Gastroesophageal sphincter (tissue), 4 donors: ENCODE measurements around the gene VDAC2. TPM values are rescaled to one million over a fixed set of nuclear protein-coding genes. Genes with fewer than 3 reads are reported as not detected.

Experiments used
- ATAC-seq: fragments of 150-250 bp; one replicate; pipeline ENCODE4 v1.9.1; 2016; ENCODE audit warnings: mild to moderate bottlenecking, moderate library complexity
- H3K27ac ChIP-seq, 4 donors: fragments of 200-600 bp; sonication (generic) in 3 of 4; 1 replicate in 3 of 4; 2 replicates in 1 of 4; pipeline ENCODE4 v1.5.1; 2016 to 2019
- H3K27me3 ChIP-seq: fragments of 200-600 bp; sonication (generic); one replicate; pipeline ENCODE4 v1.5.1; 2019
- H3K36me3 ChIP-seq, 2 donors: fragments of 200-600 bp; sonication (generic); one replicate each; pipeline ENCODE4 v1.5.1; 2019; ENCODE audit warnings: control low read depth in 1 of 2
- H3K4me1 ChIP-seq, 3 donors: fragments of 200-600 bp; sonication (generic); 1 replicate in 2 of 3; 2 replicates in 1 of 3; pipeline ENCODE4 v1.5.1; 2016 to 2019; ENCODE audit warnings: control low read depth in 2 of 3
- H3K4me3 ChIP-seq, 2 donors: fragments of 200-600 bp; sonication (generic); one replicate each; pipeline ENCODE4 v1.5.1; 2019; ENCODE audit warnings: mild to moderate bottlenecking in 1 of 2, moderate library complexity in 1 of 2
- H3K9me3 ChIP-seq, 3 donors: fragments of 200-600 bp; sonication (generic); one replicate each; pipeline ENCODE4 v1.5.1; 2017 to 2019; ENCODE audit warnings: control low read depth in 2 of 3
- CTCF ChIP-seq, 4 experiments: fragments of 200-600 bp in 2 of 4; fragments of 450-650 bp in 2 of 4; sonication (generic) in 1 of 4; IDR thresholded peaks; one replicate each; pipeline ENCODE4 v1.5.1; 2017 to 2019; ENCODE audit warnings: antibody characterized with exemption in 4 of 4, mild to moderate bottlenecking in 2 of 4, moderate library complexity in 2 of 4
- EP300 ChIP-seq: sonication (generic); formaldehyde crosslinking; IDR thresholded peaks from one replicate; pipeline ENCODE4 v1.6.1; 2017; ENCODE audit warnings: antibody characterized with exemption, mild to moderate bottlenecking
- POLR2A ChIP-seq, 2 donors: fragments of 450-650 bp; IDR thresholded peaks; one replicate each; pipeline ENCODE4 v1.6.1; 2017; ENCODE audit warnings: antibody characterized with exemption in 2 of 2, mild to moderate bottlenecking in 2 of 2, moderate library complexity in 1 of 2
- POLR2AphosphoS5 ChIP-seq: sonication (generic); formaldehyde crosslinking; IDR thresholded peaks from one replicate; pipeline ENCODE4 v1.6.1; 2017; ENCODE audit warnings: antibody characterized with exemption
- whole genome bisulfite sequencing, 2 donors: methylation state at CpG; one replicate each; pipeline ENCODE4 v1.1.5; 2018; ENCODE audit warnings: low coverage in 1 of 2; 5-methylcytosine and 5-hydroxymethylcytosine counted together
- total RNA-seq, 4 donors: library from RNA; depleted of rRNA; stranded (reverse); fragments of >200 nt; gene quantifications; one replicate each; pipeline ENCODE4 v1.1.0, GENCODE V29; 2016

Gene VDAC2
- total RNA-seq, 4 donors from 2014 or later, result 199 to 283 (median 249) TPM

DNA sequence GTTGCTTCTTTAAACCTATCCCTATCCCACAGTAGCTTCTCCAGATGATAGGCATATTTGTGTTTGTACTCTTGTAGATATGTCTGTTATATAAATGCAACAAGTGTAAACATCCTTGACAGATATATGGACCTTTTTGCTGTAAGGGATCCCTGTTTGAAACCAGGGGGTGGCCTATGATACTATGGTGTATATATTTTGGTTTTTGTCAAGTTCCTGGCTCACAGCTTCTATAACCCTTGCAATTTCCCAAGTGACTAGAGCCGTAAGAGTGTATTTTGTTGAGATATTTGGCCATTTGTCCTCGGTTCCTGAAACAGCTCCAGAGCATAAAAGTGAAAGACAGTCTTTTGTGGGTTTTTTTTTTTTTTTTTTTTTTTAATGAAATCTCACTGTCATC lies 15.5 kb downstream of the VDAC2 start:
- WGBS, 2 donors, result 6 to 7% methylated on average over 2 of the region's 2 CpGs
- TF ChIP-seq CTCF (IDR thresholded peaks at IDR 0.05) (no peak), EP300 (no peak), POLR2A (IDR thresholded peaks at IDR 0.05) (no peak), POLR2AphosphoS5 (no peak)
- Histone ChIP-seq H3K27ac (peak overlapping the region; percentile 81 to 94 (median 92)), H3K4me1 (peaks cover 36 to 89% (median 37%) of the 10 kb centered on the region in 3 donors), H3K9me3 (no peaks in the 10 kb centered on the region), H3K27me3 (no peaks in the 10 kb centered on the region), H3K4me3 (peak overlapping the region in 1 of 2 donors; percentile 19), H3K36me3 (peaks cover 0 to 56% of the 10 kb centered on the region in 2 donors)
- ATAC-seq, result no peak

GRCh38 chr10:75226656-75227055 lies 16.1 kb downstream of the VDAC2 start:
- Histone ChIP-seq H3K4me1 (peaks cover 36 to 85% (median 37%) of the 10 kb centered on the region in 3 donors), H3K27ac (peak overlapping the region; percentile 81 to 94 (median 92)), H3K9me3 (no peaks in the 10 kb centered on the region), H3K4me3 (no peak overlapping the region), H3K27me3 (no peaks in the 10 kb centered on the region), H3K36me3 (peaks cover 0 to 56% of the 10 kb centered on the region in 2 donors)
- TF ChIP-seq POLR2A (IDR thresholded peaks at IDR 0.05) (peak in 1 of 2 donors; percentile 10), POLR2AphosphoS5 (no peak), EP300 (no peak), CTCF (IDR thresholded peaks at IDR 0.05) (no peak)
- 56 to 65% methylated on average over 3 to 4 of the region's 5 CpGs for WGBS, 2 donors
- no peak for ATAC-seq

DNA sequence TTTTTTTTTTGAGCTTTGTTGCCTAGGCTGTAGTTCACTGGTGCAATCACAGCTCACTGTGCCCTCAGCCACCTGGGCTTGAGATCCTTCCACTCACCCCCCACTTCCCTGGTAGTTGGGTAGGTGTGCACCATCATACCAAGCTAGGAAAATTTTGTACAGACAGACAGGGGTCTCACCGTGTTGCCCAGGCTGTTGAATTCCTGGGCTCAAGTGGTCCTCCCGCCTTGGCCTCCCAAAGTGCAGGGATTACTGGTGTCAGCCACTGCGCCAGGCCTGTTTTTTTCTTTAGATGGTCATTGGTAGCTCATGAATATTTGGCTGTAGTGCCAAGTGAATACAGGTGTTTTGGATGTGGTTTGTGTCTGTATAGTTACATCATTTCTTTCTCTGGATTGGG lies 17.7 kb downstream of the VDAC2 start:
- H3K4me1 ChIP-seq, result peaks cover 32 to 74% (median 36%) of the 10 kb centered on the region in 3 donors

DNA sequence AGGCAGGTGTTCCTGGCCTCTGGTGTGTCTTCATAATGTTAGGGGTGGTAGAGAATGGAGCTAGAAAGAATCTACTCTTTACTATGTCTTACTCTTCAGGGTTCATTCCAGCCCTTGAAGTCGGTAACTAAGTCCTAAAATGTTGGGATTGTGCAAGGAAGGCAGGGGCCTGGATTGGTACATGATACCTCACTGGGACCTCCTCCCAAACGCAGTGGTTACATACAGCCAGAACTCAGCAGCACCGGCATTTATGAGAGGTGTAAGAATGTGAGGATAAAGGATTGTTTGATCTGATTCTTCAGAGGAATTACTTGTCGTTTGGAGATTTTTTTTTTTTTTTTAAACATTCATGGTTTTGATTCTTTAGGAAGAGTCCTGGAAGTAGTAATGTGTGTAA lies 18.2 kb downstream of the VDAC2 start:
- Histone ChIP-seq H3K4me3 (no peak overlapping the region), H3K27ac (peak overlapping the region; percentile 59 to 94 (median 86)), H3K9me3 (no peaks in the 10 kb centered on the region), H3K27me3 (no peaks in the 10 kb centered on the region), H3K36me3 (peaks cover 0 to 50% of the 10 kb centered on the region in 2 donors), H3K4me1 (peaks cover 27 to 70% (median 36%) of the 10 kb centered on the region in 3 donors)
- WGBS, 2 donors, result 33 to 47% methylated on average over 3 to 4 of the region's 4 CpGs
- no peak for TF ChIP-seq EP300
- no peak for TF ChIP-seq POLR2A (IDR thresholded peaks at IDR 0.05)
- TF ChIP-seq CTCF (IDR thresholded peaks at IDR 0.05), result no peak
- TF ChIP-seq POLR2AphosphoS5, result no peak
- ATAC-seq, result no peak

More for the DNA sequence above, 17.7 kb downstream of the VDAC2 start:
- Histone ChIP-seq H3K9me3 (no peaks in the 10 kb centered on the region), H3K36me3 (peaks cover 0 to 54% of the 10 kb centered on the region in 2 donors), H3K27me3 (no peaks in the 10 kb centered on the region), H3K27ac (peak overlapping the region; percentile 59 to 94 (median 86)), H3K4me3 (no peak overlapping the region)
- WGBS, 2 donors, result 69 to 80% methylated on average over 2 to 3 of the region's 3 CpGs
- no peak for ATAC-seq
- no peak for TF ChIP-seq CTCF (IDR thresholded peaks at IDR 0.05)
- TF ChIP-seq POLR2A (IDR thresholded peaks at IDR 0.05), result no peak
- no peak for TF ChIP-seq POLR2AphosphoS5
- TF ChIP-seq EP300, result no peak

DNA sequence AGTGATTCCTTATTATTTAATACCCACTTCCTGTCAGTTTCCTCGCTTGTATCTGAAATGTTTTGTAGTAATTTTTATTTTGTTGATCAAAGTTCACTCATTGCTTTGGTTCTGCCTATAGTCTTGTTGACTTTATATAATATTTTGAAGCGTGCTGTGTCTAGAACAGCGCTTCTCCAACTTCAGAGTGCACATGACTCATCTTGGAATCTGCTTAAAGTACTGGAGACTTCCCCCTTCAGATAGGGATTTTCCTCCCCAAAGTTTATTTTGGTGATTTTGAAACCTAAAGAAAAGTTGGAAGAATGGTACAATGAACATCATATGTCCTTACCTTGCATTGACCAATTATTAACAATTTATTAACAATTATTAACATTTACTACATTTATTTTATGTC lies 19.4 kb downstream of the VDAC2 start:
- WGBS, 2 donors, result 75 to 76% methylated on average over 3 of the region's 3 CpGs
- Histone ChIP-seq H3K4me1 (peaks cover 18 to 68% (median 24%) of the 10 kb centered on the region in 3 donors), H3K27me3 (no peaks in the 10 kb centered on the region), H3K36me3 (peaks cover 0 to 39% of the 10 kb centered on the region in 2 donors), H3K27ac (peak overlapping the region in 3 of 4 donors; percentile 46 to 92 (median 81)), H3K9me3 (no peaks in the 10 kb centered on the region), H3K4me3 (no peak overlapping the region)
- ATAC-seq, result no peak
- TF ChIP-seq POLR2A (IDR thresholded peaks at IDR 0.05), result no peak
- no peak for TF ChIP-seq POLR2AphosphoS5
- TF ChIP-seq CTCF (IDR thresholded peaks at IDR 0.05), result no peak
- TF ChIP-seq EP300, result no peak
